Trophoblast cell (in vitro differentiated cells and primary cell): ENCODE data around the gene LRCH1.

Experiments
- DNase-seq, 2 donors: peaks; one replicate each; pipeline ENCODE4 v3.0.0-alpha.2; 2016
- H2AFZ ChIP-seq: 2 replicates; pipeline ENCODE4 v1.6.1; 2013; ENCODE audit warnings: low read length, moderate library complexity, mild to moderate bottlenecking; ENCODE audit not compliant: insufficient read depth, poor library complexity
- H2AK5ac ChIP-seq: 2 replicates; pipeline ENCODE4 v1.6.1; 2013; ENCODE audit warnings: mild to moderate bottlenecking, low read length
- H2BK120ac ChIP-seq: 2 replicates; pipeline ENCODE4 v1.6.1; 2013; ENCODE audit warnings: low read length, mild to moderate bottlenecking, moderate library complexity; ENCODE audit not compliant: insufficient read depth, poor library complexity
- H2BK12ac ChIP-seq: 2 replicates; pipeline ENCODE4 v1.6.1; 2013; ENCODE audit warnings: mild to moderate bottlenecking, low read length, moderate library complexity
- H2BK5ac ChIP-seq: 2 replicates; pipeline ENCODE4 v1.6.1; 2013; ENCODE audit warnings: low read length, low read depth, moderate library complexity, mild to moderate bottlenecking; ENCODE audit not compliant: poor library complexity
- H3K14ac ChIP-seq: 2 replicates; pipeline ENCODE4 v1.6.1; 2013; ENCODE audit warnings: mild to moderate bottlenecking, low read length
- H3K18ac ChIP-seq: 2 replicates; pipeline ENCODE4 v1.6.1; 2013; ENCODE audit warnings: mild to moderate bottlenecking, low read length
- H3K23ac ChIP-seq: 2 replicates; pipeline ENCODE4 v1.6.1; 2013; ENCODE audit warnings: low read length
- H3K27ac ChIP-seq: 2 replicates; pipeline ENCODE4 v1.5.1; 2013; ENCODE audit warnings: low read depth, mild to moderate bottlenecking, inconsistent platforms, low read length, moderate library complexity
- H3K27me3 ChIP-seq: 2 replicates; pipeline ENCODE4 v1.6.1; 2013; ENCODE audit warnings: inconsistent platforms, mild to moderate bottlenecking, low read length, moderate library complexity; ENCODE audit not compliant: insufficient read depth
- H3K36me3 ChIP-seq, 2 experiments: 1 replicate in 1 of 2; 2 replicates in 1 of 2; pipeline ENCODE4 v1.6.1; 2013; ENCODE audit warnings: low read length in 2 of 2, mild to moderate bottlenecking in 2 of 2, moderate library complexity in 1 of 2; ENCODE audit not compliant: insufficient read depth in 2 of 2, control insufficient read depth in 1 of 2
- H3K4ac ChIP-seq: 2 replicates; pipeline ENCODE4 v1.6.1; 2013; ENCODE audit warnings: low read depth, mild to moderate bottlenecking, low read length, moderate library complexity
- H3K4me1 ChIP-seq, 2 experiments: 1 replicate in 1 of 2; 2 replicates in 1 of 2; pipeline ENCODE4 v1.6.1; 2013; ENCODE audit warnings: low read length in 2 of 2, mild to moderate bottlenecking in 2 of 2, moderate library complexity in 1 of 2; ENCODE audit not compliant: insufficient read depth in 2 of 2, control insufficient read depth in 1 of 2
- H3K4me2 ChIP-seq: 2 replicates; pipeline ENCODE4 v1.6.1; 2013; ENCODE audit warnings: inconsistent platforms, mild to moderate bottlenecking, low read length, moderate library complexity
- H3K4me3 ChIP-seq: 2 replicates; pipeline ENCODE4 v1.5.1; 2013; ENCODE audit warnings: mild to moderate bottlenecking, low read depth, low read length, inconsistent platforms
- H3K79me1 ChIP-seq: one replicate; pipeline ENCODE4 v1.6.1; 2013; ENCODE audit warnings: low read length
- H3K79me2 ChIP-seq: 2 replicates; pipeline ENCODE4 v1.6.1; 2013; ENCODE audit warnings: low read length, mild to moderate bottlenecking; ENCODE audit not compliant: control insufficient read depth, insufficient read depth, poor library complexity
- H3K9ac ChIP-seq: 2 replicates; pipeline ENCODE4 v1.6.1; 2013; ENCODE audit warnings: mild to moderate bottlenecking, low read length
- H3K9me3 ChIP-seq: 2 replicates; pipeline ENCODE4 v1.6.1; 2013; ENCODE audit warnings: low read depth, mild to moderate bottlenecking, control low read depth, inconsistent platforms, low read length; ENCODE audit not compliant: insufficient read depth
- H4K12ac ChIP-seq: 2 replicates; pipeline ENCODE4 v1.6.1; 2013; ENCODE audit warnings: low read depth, mild to moderate bottlenecking, low read length, moderate library complexity
- H4K8ac ChIP-seq: 2 replicates; pipeline ENCODE4 v1.6.1; 2013; ENCODE audit warnings: low read depth, mild to moderate bottlenecking, low read length, moderate library complexity
- H4K91ac ChIP-seq: one replicate; pipeline ENCODE4 v1.6.1; 2013; ENCODE audit warnings: low read depth, mild to moderate bottlenecking, low read length, moderate library complexity
- WGBS: extraction: QIAGEN DNeasy Blood & Tissue Kit; methylation state at CpG from one replicate; pipeline ENCODE4 v1.1.7; 2013; ENCODE audit warnings: missing lambda C conversion rate; ENCODE audit not compliant: insufficient read length, insufficient coverage; ENCODE audit errors: extremely low coverage; 5-methylcytosine and 5-hydroxymethylcytosine counted together

The LRCH1 gene

GRCh38 chr13:46773541-46773940 is 220.6 kb downstream of the LRCH1 start:
- H3K9me3 ChIP-seq, result no peaks in the 10 kb centered on the region
- H3K27me3 ChIP-seq, result no peaks in the 10 kb centered on the region
- H3K9ac ChIP-seq, result no peak overlapping the region
- no peak overlapping the region for H4K12ac ChIP-seq
- no peak for DNase-seq
- H3K4me1 ChIP-seq, result no peaks in the 10 kb centered on the region
- no peaks in the 10 kb centered on the region for H3K79me2 ChIP-seq
- no peak overlapping the region for H3K27ac ChIP-seq
- no peak overlapping the region for H2BK12ac ChIP-seq
- no peak overlapping the region for H3K4ac ChIP-seq
- H3K4me3 ChIP-seq, result no peak overlapping the region
- peaks cover 0 to 2% of the 10 kb centered on the region in 2 experiments for H3K36me3 ChIP-seq
- no peak overlapping the region for H3K23ac ChIP-seq
- H2AFZ ChIP-seq, result no peak overlapping the region
- no peaks in the 10 kb centered on the region for H3K79me1 ChIP-seq
- no peak overlapping the region for H3K18ac ChIP-seq
- H3K4me2 ChIP-seq, result no peak overlapping the region
- no peak overlapping the region for H4K8ac ChIP-seq
- H3K14ac ChIP-seq, result no peak overlapping the region
- WGBS, result no CpG with 5 or more reads among the region's 2 CpGs
- H2AK5ac ChIP-seq, result no peak overlapping the region
- H4K91ac ChIP-seq, result no peak overlapping the region
- H2BK5ac ChIP-seq, result no peak overlapping the region
- no peak overlapping the region for H2BK120ac ChIP-seq

DNA sequence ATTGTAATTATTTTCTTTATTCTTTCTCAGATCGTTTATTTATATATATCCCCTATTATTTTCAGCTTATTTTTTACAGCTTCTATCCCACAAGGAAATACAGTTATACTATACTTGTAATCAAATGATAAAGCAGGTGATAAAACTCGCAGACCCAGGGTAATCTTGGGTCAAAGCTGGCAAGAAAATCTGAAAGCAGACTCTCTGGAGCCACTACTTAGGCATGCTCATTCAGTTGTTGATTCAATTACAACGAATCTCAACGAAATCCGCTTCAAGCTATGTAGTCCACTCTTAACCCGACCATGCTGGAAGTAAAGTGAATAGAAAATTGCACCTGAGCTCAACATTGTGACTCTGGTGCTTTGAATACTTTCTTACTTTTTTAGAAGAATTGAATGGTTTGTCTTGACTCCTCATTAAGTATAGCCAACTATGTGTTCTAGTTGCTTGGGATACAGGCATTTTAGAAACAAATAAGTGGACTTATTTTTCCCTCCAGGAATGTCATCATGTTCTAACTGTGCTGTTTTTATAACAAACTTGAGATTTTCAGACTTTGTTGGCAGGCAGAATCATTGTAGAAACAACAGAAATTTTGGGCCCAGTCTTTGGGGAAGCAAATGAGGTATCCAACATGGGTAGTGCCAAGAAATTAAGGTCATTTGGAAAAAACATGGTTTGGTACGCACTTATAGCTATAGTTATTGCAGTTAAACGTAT is 222.6 kb downstream of the LRCH1 start:
- no peak overlapping the region for H3K27ac ChIP-seq
- no peak overlapping the region for H4K12ac ChIP-seq
- no peak overlapping the region for H4K91ac ChIP-seq
- no peaks in the 10 kb centered on the region for H3K27me3 ChIP-seq
- H2BK12ac ChIP-seq, result no peak overlapping the region
- DNase-seq, result no peak
- no peak overlapping the region for H2BK120ac ChIP-seq
- peaks cover 0 to 2% of the 10 kb centered on the region in 2 experiments for H3K36me3 ChIP-seq
- no peaks in the 10 kb centered on the region for H3K4me1 ChIP-seq
- WGBS, result no CpG with 5 or more reads among the region's 8 CpGs
- no peak overlapping the region for H3K23ac ChIP-seq
- H4K8ac ChIP-seq, result no peak overlapping the region
- H3K4ac ChIP-seq, result no peak overlapping the region
- no peak overlapping the region for H2BK5ac ChIP-seq
- no peaks in the 10 kb centered on the region for H3K79me2 ChIP-seq
- no peak overlapping the region for H3K18ac ChIP-seq
- H3K4me2 ChIP-seq, result no peak overlapping the region
- H2AK5ac ChIP-seq, result no peak overlapping the region
- H3K4me3 ChIP-seq, result no peak overlapping the region
- no peak overlapping the region for H3K14ac ChIP-seq
- H3K79me1 ChIP-seq, result no peaks in the 10 kb centered on the region
- no peak overlapping the region for H3K9ac ChIP-seq
- no peak overlapping the region for H2AFZ ChIP-seq
- H3K9me3 ChIP-seq, result no peaks in the 10 kb centered on the region

DNA sequence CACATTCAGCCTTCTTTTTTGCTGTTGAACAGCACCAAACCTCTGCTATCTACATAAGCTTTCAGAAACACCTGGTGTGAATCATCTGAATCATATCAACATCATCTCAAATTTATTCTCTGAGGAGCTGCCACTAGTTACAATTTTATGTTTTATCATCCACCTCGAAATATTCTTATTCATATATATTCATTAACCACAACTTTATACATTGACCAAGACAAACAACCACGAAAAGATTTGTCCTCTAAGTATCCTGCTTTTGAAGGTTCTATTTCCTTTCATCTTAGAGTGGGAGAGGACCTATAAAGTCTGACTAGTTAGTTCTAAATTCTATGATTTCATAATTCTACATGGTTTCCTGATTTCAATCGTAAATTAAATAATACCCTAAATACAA is 225.1 kb downstream of the LRCH1 start:
- no peak overlapping the region for H3K14ac ChIP-seq
- H4K8ac ChIP-seq, result no peak overlapping the region
- H3K4me1 ChIP-seq, result no peaks in the 10 kb centered on the region
- no peak overlapping the region for H4K12ac ChIP-seq
- H2AFZ ChIP-seq, result no peak overlapping the region
- no peak overlapping the region for H3K27ac ChIP-seq
- H2BK120ac ChIP-seq, result no peak overlapping the region
- no peak overlapping the region for H2AK5ac ChIP-seq
- no peaks in the 10 kb centered on the region for H3K79me2 ChIP-seq
- no peaks in the 10 kb centered on the region for H3K9me3 ChIP-seq
- H3K4me2 ChIP-seq, result no peak overlapping the region
- no peak overlapping the region for H3K4me3 ChIP-seq
- peaks cover 0 to 2% of the 10 kb centered on the region in 2 experiments for H3K36me3 ChIP-seq
- H3K9ac ChIP-seq, result no peak overlapping the region
- no peaks in the 10 kb centered on the region for H3K27me3 ChIP-seq
- H2BK5ac ChIP-seq, result no peak overlapping the region
- no peak overlapping the region for H3K23ac ChIP-seq
- 100% methylated on average over 2 of the region's 3 CpGs for WGBS
- no peak for DNase-seq
- H4K91ac ChIP-seq, result no peak overlapping the region
- no peak overlapping the region for H3K4ac ChIP-seq
- H3K79me1 ChIP-seq, result no peaks in the 10 kb centered on the region
- no peak overlapping the region for H2BK12ac ChIP-seq
- no peak overlapping the region for H3K18ac ChIP-seq

DNA sequence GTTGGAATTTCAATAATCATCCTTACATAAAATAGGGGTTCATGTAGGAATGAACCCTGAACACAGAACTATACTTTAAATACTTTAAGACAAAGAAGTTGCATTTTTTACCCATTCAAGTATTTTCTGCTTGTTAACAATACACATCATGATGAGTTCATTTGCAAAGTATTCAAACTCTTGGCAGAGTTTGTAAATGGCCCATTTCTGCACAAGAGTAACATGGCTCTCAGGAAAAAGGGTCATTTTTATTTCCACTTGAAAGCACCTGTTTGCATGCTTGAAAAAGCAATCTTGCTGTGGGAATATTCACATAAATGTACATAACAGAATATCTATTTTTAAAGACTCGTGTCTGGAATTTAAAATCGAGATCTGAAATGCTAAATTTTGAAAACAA is 225.9 kb downstream of the LRCH1 start:
- no peak overlapping the region for H2AFZ ChIP-seq
- no peak overlapping the region for H3K4ac ChIP-seq
- no peak overlapping the region for H4K8ac ChIP-seq
- H3K9me3 ChIP-seq, result no peaks in the 10 kb centered on the region
- WGBS, result no CpG with 5 or more reads among the region's 2 CpGs
- no peak overlapping the region for H3K18ac ChIP-seq
- no peak overlapping the region for H2BK120ac ChIP-seq
- no peak overlapping the region for H3K23ac ChIP-seq
- H3K4me1 ChIP-seq, result no peaks in the 10 kb centered on the region
- H3K79me1 ChIP-seq, result no peaks in the 10 kb centered on the region
- no peak overlapping the region for H2BK12ac ChIP-seq
- no peak overlapping the region for H4K12ac ChIP-seq
- H3K27me3 ChIP-seq, result no peaks in the 10 kb centered on the region
- H2BK5ac ChIP-seq, result no peak overlapping the region
- no peak overlapping the region for H2AK5ac ChIP-seq
- H3K4me3 ChIP-seq, result no peak overlapping the region
- H3K36me3 ChIP-seq, result peaks cover 0 to 2% of the 10 kb centered on the region in 2 experiments
- no peak overlapping the region for H3K9ac ChIP-seq
- DNase-seq, result no peak
- no peak overlapping the region for H3K4me2 ChIP-seq
- no peaks in the 10 kb centered on the region for H3K79me2 ChIP-seq
- H4K91ac ChIP-seq, result no peak overlapping the region
- H3K27ac ChIP-seq, result no peak overlapping the region
- H3K14ac ChIP-seq, result no peak overlapping the region
